ENCODE data around the gene NBEA.

Gene NBEA

DNA sequence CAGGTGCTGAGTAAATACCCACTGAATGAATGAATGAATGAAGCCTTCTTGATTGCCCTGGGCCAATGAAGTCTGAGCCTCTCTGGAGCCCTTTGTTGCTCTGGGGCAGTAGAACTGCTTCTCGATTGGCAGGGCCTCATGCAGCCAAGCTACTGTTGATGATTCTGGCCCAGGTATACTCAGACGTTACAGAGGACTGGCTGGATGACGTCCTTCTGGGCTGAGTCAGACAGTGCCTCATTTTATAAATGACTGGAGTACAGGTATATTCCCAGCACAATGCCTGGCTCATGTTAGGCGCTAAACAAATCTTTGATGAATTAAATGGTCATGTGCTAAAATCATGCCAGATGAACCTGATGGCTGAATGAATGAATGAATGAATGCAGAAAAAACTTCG is 778.2 kb downstream of the NBEA start:
- DNase-seq = no peak

DNA sequence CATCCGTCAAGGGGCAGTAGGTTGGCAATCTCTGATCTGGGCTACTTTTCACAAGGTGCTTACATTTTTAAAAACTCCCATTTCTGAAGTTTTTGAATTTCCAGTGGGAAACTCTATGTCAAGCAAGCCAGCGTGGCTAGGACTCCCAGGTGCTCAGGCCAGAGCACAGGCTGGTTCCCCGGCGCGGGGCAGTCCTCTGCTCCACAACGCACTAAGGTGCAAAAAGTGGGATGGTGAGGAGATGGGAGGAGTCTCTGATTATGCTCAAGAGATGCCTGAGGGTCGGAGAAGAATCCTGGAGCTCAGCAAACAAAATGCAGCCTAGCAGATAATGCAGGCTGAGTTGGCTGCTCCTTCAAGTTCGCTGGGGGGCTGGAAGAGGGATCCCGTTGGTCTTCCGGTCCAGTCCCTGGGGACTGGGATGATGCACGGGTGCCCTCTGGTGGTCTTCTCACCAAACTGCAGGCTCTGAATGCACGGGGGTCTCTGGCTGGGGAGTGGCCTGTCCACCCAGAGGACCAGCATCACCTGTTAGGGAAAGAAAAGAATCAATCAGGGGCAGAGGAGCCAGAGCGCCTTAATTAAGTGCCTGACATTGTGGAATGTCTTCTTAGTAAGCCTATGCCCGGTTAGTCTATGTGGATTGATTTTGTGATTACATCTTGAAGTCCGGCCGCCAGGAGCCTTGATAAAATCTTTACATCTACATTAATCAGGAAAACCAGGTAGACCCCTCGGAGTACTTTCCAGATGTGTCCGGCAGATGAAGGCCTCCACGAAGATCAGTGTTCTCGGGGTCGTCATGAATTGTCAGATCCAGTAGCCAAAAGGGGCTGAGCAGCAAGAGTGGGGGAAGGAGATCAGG is 778.9 kb downstream of the NBEA start:
- DNase-seq = peak in 1 of 2 experiments; percentile 28
